HG03097 (cell line): ENCODE measurements around the gene DACT2.
"Not testable (repeated sequence)": the region's sequence is repeated elsewhere in the genome, so short reads cannot be mapped to it uniquely, and the experiment has no call there.

ENCODE experiments used
- ATAC-seq: cut with Tn5 transposase; IDR thresholded peaks from one replicate; pipeline ENCODE4 v1.9.1; 2021; ENCODE audit not compliant: unreplicated experiment, low FRiP score

The DACT2 gene

GRCh38 chr6:168269455-168270243 lies 49.9 kb downstream of the DACT2 start:
- ATAC-seq: no peak

DNA sequence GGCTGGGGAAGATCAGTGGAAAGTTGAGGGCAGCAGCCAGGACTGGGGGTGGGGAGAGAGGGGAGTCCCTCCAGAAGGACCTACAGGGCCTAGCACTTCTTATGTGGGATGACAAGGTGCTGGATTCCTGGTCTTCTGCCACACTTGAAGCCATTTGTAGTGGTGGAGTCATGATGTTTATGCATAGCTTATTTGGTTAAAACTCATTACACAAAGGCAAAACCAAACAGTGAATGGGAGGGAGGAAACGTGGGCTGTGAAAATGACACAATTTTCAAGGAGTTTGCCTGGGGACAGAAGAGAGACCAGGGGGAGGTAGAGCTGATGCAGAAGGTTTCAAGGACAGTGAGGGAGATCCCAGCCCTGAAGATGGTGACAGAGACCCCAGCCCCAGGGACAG lies 50.8 kb downstream of the DACT2 start:
- ATAC-seq: no peak

- not testable (repeated sequence) for ATAC-seq
Measured at GRCh38 chr6:168267779-168268178, 51.8 kb downstream of the DACT2 start.

DNA sequence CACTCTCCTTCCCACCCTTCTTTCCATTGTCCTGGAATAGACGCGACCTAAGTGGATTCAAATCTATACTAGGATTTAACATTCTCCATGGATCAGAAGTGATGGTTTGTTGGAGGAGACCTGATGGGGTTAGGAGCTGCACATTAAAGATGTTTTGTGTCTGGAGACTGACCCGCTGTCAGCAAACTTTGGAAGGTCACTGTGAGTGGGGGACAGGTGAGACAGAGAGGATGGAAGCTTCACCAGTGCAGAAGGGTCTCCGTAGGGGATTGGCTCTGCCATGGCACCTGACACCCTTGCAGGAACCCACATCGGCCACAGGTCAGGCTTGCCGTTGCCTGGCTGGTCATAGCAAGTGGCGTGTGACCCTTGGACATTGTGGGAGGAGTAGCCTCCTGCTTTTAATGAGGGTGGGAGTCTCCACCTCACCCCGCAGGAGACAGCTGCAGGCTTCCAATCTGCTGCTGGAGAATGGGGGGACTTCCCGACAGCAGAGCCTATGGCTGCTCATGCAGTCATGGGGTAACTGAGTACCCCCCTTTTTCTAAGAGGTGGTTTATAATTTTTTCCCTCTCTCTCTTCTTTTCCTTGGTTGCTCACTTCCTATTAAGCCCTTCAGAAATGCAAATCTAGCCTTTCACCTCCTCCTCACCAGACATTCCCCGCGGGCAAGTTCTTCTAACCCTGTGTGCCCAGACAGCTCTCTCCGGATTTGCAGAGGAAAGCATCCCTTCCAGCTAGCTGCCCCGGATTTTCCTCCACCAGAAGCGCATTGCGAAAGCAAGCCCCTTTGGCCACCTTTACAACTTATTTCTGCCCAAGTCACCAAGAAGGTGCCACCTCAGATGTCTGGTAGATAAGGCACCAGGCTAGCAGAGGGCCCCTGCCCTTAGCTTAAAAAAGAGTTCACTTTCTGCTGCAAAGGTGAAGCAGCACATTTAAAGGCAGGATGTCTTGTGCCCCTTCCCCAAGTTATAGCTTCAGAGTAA lies 53.5 kb downstream of the DACT2 start:
- no peak for ATAC-seq

- ATAC-seq: no peak
Measured at GRCh38 chr6:168265394-168265793, 54.2 kb downstream of the DACT2 start.

DNA sequence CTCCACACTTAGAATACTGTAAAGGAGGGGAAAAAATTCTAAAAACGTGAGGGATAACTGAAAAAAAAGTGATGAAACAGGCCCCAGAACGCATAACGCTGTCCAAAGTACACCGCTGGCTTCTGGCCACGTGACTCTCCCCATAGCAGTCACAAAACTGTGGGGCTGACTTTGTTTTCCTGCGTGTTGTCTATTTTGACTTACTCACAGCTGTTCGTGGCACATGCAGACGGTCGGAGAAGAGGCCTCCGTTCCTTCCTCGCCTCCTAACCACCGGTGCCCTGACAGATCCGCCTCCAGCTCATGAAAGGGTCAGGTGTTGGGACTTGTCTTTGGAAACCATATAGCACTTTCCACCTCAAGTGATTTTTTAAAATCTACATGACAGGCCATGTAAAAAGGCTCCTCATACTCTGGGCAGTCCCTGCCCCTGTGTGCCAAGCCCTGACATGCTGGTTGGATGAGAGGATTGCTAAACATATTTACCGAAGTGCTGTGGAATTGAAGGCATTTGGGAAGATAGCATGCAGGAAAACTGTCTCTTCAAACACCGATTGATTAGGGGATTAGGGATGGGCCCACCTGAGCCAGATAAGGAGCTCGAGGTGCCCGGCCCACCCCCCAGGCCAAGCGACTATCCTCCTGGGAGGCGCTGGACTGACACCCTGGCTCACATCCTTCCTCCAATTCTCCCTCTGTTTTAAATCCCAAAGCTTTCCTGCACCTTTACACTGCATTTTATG lies 54.8 kb downstream of the DACT2 start:
- no peak for ATAC-seq

GRCh38 chr6:168263351-168263905 lies 56.1 kb downstream of the DACT2 start:
- no peak for ATAC-seq

GRCh38 chr6:168261234-168261633 lies 58.3 kb downstream of the DACT2 start:
- ATAC-seq: no peak

GRCh38 chr6:168260420-168260987 lies 59.1 kb downstream of the DACT2 start:
- no peak for ATAC-seq

- no peak for ATAC-seq
Measured at GRCh38 chr6:168258795-168259194, 60.8 kb downstream of the DACT2 start.

DNA sequence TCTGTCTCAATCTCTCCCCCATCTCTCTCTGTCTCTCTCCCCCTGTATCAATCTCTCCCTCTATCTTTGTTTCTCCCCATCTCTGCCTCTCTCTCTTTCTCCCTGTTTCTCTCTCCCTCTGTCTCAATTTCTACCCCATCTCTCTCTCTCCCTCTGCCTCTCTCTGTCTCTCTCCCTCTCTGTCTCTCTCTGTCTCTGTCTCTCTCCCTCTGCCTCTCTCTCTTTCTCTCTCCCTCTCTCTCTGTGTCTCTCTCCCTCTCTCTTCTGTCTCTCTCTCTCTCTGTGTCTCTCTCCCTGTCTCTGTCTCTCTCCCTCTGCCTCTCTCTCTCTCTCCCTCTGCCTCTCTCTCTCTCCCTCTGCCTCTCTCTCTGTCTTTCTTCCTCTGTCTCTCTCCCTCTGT lies 62.6 kb downstream of the DACT2 start:
- no peak for ATAC-seq
